Measurements from ENCODE around the gene IST1. TPM values are rescaled to one million over a fixed set of nuclear protein-coding genes. Genes with fewer than 3 reads are reported as not detected.
A peak's percentile ranks its signal among the peaks of the same experiment; 100 is the strongest.

Gene IST1
- total and polyA plus RNA-seq, 10 of the 15 experiments (the other 5 are each of a cell fraction or from before 2014, with no cell fraction given) = 97.3 to 293 (median 138) TPM

- TF ChIP-seq ATF2 (IDR thresholded peaks at IDR 0.05; ENCODE audit: low read length) (no peak), LARP7 (IDR thresholded peaks at IDR 0.05) (no peak), PML (IDR thresholded peaks at IDR 0.05; ENCODE audit: low read length) (no peak), CBFB (IDR thresholded peaks at IDR 0.05; ENCODE audit: low read depth) (no peak), ZNF24 (IDR thresholded peaks at IDR 0.05) (no peak)
Measured at GRCh38 chr16:71854369-71854948, 40.9 kb upstream of the IST1 start (continued).

GRCh38 chr16:71855937-71856662 lies 39.2 kb upstream of the IST1 start:
- H3K27ac ChIP-seq (ENCODE audit: control insufficient read depth, insufficient read depth) = no peak overlapping the region
- peaks cover 27% of the 10 kb centered on the region for H3K79me2 ChIP-seq (ENCODE audit: control insufficient read depth, insufficient read depth, low read length)
- no TSS peak for BruUV-seq (replicated peaks)
- no peak for ATAC-seq
- H4K20me1 ChIP-seq (ENCODE audit: control insufficient read depth, insufficient read depth) = no peaks in the 10 kb centered on the region
- H3K4me2 ChIP-seq (ENCODE audit: control insufficient read depth, insufficient read depth) = peak overlapping the region; percentile 15; the same call in 1 of the 2 replicates
- H3K36me3 ChIP-seq (ENCODE audit: control insufficient read depth in 2 of 2, insufficient read depth in 2 of 2, low read length in 1 of 2) = peaks cover 13 to 15% of the 10 kb centered on the region in 2 experiments
- 41% methylated on average over 5 of the region's 5 CpGs for WGBS (ENCODE audit: insufficient coverage, insufficient replicate concordance, low lambda C conversion rate, missing lambda C conversion rate)
- in situ Hi-C loops (cut with MboI) (no loop called here), intact Hi-C loops (cut with micrococcal nuclease; ENCODE audit: unreplicated experiment) (no loop called here)
- ChIA-PET SMC1A (ENCODE audit: uncharacterized antibody, unreplicated experiment) (interaction anchor here (0.8 to 3.0 kb wide), 2 partner anchors 9 to 14 kb away, joined by 3 to 17 read pairs; no protein-coding TSS in a partner anchor), RAD21 (ENCODE audit: unreplicated experiment) (no interaction called here), CTCF (interaction anchor here (1.1 kb wide), 2 partner anchors 15 to 84 kb away, joined by 3 read pairs; no protein-coding TSS in a partner anchor), POLR2A (interaction anchor here (1.5 kb wide), 1 partner anchor 10 kb away, joined by 4 read pairs; the partner anchor contains the start of gene ATXN1L)
- no peak overlapping the region for H3K4me3 ChIP-seq
- peaks cover 32% of the 10 kb centered on the region for H3K4me1 ChIP-seq (ENCODE audit: control insufficient read depth, insufficient read depth, low read length)
- DNase-seq (ENCODE audit: low read depth, low spot score) = no peak
- FAIRE-seq = peak; percentile 47
- no peak overlapping the region for H2AFZ ChIP-seq (ENCODE audit: control insufficient read depth, low read depth, low read length)
- no peaks in the 10 kb centered on the region for H3K9me3 ChIP-seq (replicated peaks; ENCODE audit: control insufficient read depth, insufficient read depth, low read length)
- H3K27me3 ChIP-seq (replicated peaks in 1 of 2; ENCODE audit: control insufficient read depth in 2 of 2, insufficient read depth in 2 of 2, low read length in 1 of 2) = no peaks in the 10 kb centered on the region
- H3K9ac ChIP-seq (ENCODE audit: control insufficient read depth, insufficient read depth, low read length) = no peak overlapping the region
- TF ChIP-seq SMAD1 (IDR thresholded peaks at IDR 0.05; ENCODE audit: low read depth, partially characterized antibody) = no peak
- no peak for TF ChIP-seq PAX5 (IDR thresholded peaks at IDR 0.05; ENCODE audit: borderline replicate concordance, low read depth, low read length)
- no peak for TF ChIP-seq GATAD2B (conservative IDR thresholded peaks at IDR 0.05; ENCODE audit: low read depth)
- no peak for TF ChIP-seq ZNF384 (IDR thresholded peaks at IDR 0.05; ENCODE audit: borderline replicate concordance, low read depth, low read length)
- TF ChIP-seq ZBTB4 (CRISPR knock-in tag; IDR thresholded peaks at IDR 0.05) = no peak
- TF ChIP-seq RUNX3 (IDR thresholded peaks at IDR 0.05; ENCODE audit: low read length) = peak; percentile 87
- TF ChIP-seq ZBTB11 (CRISPR knock-in tag; IDR thresholded peaks at IDR 0.05) = no peak
- TF ChIP-seq SRF (IDR thresholded peaks at IDR 0.05; ENCODE audit: low read depth in 2 of 2, low read length in 2 of 2) = no peak
- 0 out of 2 replicates have a peak, but pooled peaks have one; percentile 33 for TF ChIP-seq EED (IDR thresholded peaks at IDR 0.05; ENCODE audit: low read depth)

Data from GM12878 (cell line).